ENCODE results near the gene RANBP17. TPM values are rescaled to one million over a fixed set of nuclear protein-coding genes. Genes with fewer than 3 reads are reported as not detected.

RANBP17 gene
- total RNA-seq, 4 donors from 2014 or later: 10.2 to 13.8 (median 10.9) TPM

GRCh38 chr5:171261361-171261760 lies 399.5 kb downstream of the RANBP17 start:
- Histone ChIP-seq H3K27me3 (no peaks in the 10 kb centered on the region), H3K27ac (no peak overlapping the region), H3K4me3 (no peak overlapping the region), H3K9me3 (no peaks in the 10 kb centered on the region), H3K4me1 (no peaks in the 10 kb centered on the region), H3K36me3 (no peaks in the 10 kb centered on the region)
- no peak for DNase-seq
- 77 to 89% methylated on average over 1 of the region's 1 CpG for WGBS, 2 donors (ENCODE audit: low coverage in 1 of 2)
- intact Hi-C loops (cut with DNase I; ENCODE audit: low total_unique reads) (no loop called here), in situ Hi-C loops (cut with MboI; ENCODE audit: low pct_ligation_motif_present in 1 of 4, low pct_unique_long_range_greater_than_20kb in 1 of 4, low sequenced_read_pairs in 3 of 4) (no loop called here)
- no peak for TF ChIP-seq CTCF (IDR thresholded peaks at IDR 0.05)
- TF ChIP-seq POLR2A (IDR thresholded peaks at IDR 0.05): no peak
- TF ChIP-seq EP300 (IDR thresholded peaks at IDR 0.05; ENCODE audit: low read depth): no peak
- no peak for TF ChIP-seq POLR2AphosphoS5 (IDR thresholded peaks at IDR 0.05)

DNA sequence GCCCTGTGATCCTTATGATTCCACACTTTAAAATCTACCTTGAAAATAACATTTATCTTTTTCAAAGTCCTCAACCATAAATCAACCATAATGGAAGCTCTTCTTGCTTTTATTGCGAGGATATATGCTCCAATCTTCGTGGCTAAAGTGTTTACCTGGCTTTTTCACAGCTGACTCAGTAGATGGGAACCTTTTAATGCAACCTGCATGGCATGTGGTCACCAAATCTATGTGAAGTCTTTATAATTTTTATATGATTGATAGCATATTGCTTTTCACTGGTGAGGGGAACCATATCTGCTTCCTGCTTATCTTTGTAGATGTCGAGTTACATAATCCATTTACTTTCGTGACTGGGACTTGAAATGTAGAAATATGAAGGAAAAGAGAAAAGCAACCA lies 400.1 kb downstream of the RANBP17 start:
- TF ChIP-seq CTCF (IDR thresholded peaks at IDR 0.05) (no peak), EP300 (IDR thresholded peaks at IDR 0.05; ENCODE audit: low read depth) (no peak), POLR2AphosphoS5 (IDR thresholded peaks at IDR 0.05) (no peak), POLR2A (IDR thresholded peaks at IDR 0.05) (no peak)
- WGBS, 2 donors (ENCODE audit: low coverage in 1 of 2): 80 to 86% methylated on average over 4 of the region's 4 CpGs
- intact Hi-C loops (cut with DNase I; ENCODE audit: low total_unique reads) (no loop called here), in situ Hi-C loops (cut with MboI; ENCODE audit: low pct_ligation_motif_present in 1 of 4, low pct_unique_long_range_greater_than_20kb in 1 of 4, low sequenced_read_pairs in 3 of 4) (no loop called here)
- Histone ChIP-seq H3K9me3 (no peaks in the 10 kb centered on the region), H3K27me3 (no peaks in the 10 kb centered on the region), H3K4me3 (no peak overlapping the region), H3K27ac (no peak overlapping the region), H3K4me1 (no peaks in the 10 kb centered on the region), H3K36me3 (no peaks in the 10 kb centered on the region)
- DNase-seq: no peak

DNA sequence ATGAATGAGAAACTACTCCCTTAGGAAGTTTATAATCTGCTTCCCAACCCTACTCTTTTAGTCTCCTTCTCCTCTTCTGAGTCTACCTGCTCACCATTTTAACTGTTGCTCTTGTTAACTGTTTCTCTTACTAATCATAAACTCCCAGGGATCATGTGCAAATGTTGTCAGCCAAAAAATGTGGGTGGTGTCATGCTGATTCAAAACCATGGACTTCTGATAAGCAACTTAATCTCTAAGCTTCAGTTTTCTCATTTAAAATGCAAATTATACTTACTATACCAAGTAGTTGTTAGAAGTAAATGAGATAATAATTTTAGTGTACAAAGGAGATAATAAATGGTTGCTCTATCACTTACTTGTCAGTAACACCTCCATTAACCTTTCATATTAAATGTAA lies 401.4 kb downstream of the RANBP17 start:
- H3K4me3 ChIP-seq: no peak overlapping the region
- no peaks in the 10 kb centered on the region for H3K36me3 ChIP-seq
- intact Hi-C loops (cut with DNase I; ENCODE audit: low total_unique reads): no loop called here
- H3K27ac ChIP-seq: no peak overlapping the region
- no peaks in the 10 kb centered on the region for H3K27me3 ChIP-seq
- TF ChIP-seq POLR2AphosphoS5 (IDR thresholded peaks at IDR 0.05) (no peak), CTCF (IDR thresholded peaks at IDR 0.05) (no peak), POLR2A (IDR thresholded peaks at IDR 0.05) (no peak), EP300 (IDR thresholded peaks at IDR 0.05; ENCODE audit: low read depth) (no peak)
- no peak for DNase-seq
- H3K4me1 ChIP-seq: no peaks in the 10 kb centered on the region
- in situ Hi-C loops (cut with MboI; ENCODE audit: low pct_ligation_motif_present in 1 of 4, low pct_unique_long_range_greater_than_20kb in 1 of 4, low sequenced_read_pairs in 3 of 4): no loop called here
- no peaks in the 10 kb centered on the region for H3K9me3 ChIP-seq

DNA sequence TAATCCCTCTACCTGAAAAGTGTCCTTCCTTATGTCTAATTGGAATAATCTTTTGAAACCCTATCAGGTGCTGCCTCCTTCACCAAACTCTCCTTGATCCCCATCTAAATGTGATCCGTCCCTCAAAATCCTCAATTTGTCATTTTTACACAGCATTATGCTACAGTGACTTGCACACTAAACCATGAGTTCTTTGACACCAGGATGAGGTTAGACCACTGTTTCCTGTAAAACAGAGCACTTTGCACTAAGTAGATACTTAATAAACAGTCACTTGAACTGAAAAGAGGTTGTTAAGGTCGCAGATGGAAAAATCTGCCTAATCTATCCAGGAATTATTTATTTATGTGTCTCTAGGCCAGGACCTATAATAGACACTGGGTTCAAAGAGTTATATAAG lies 403.0 kb downstream of the RANBP17 start:
- no peaks in the 10 kb centered on the region for H3K27me3 ChIP-seq
- intact Hi-C loops (cut with DNase I; ENCODE audit: low total_unique reads): no loop called here
- no peaks in the 10 kb centered on the region for H3K36me3 ChIP-seq
- no peak for DNase-seq
- 67 to 83% methylated on average over 2 of the region's 2 CpGs for WGBS, 2 donors (ENCODE audit: low coverage in 1 of 2)
- no peaks in the 10 kb centered on the region for H3K9me3 ChIP-seq
- no peaks in the 10 kb centered on the region for H3K4me1 ChIP-seq
- H3K27ac ChIP-seq: no peak overlapping the region
- H3K4me3 ChIP-seq: no peak overlapping the region
- no peak for TF ChIP-seq POLR2A (IDR thresholded peaks at IDR 0.05)
- TF ChIP-seq EP300 (IDR thresholded peaks at IDR 0.05; ENCODE audit: low read depth): no peak
- TF ChIP-seq CTCF (IDR thresholded peaks at IDR 0.05): no peak
- no peak for TF ChIP-seq POLR2AphosphoS5 (IDR thresholded peaks at IDR 0.05)
- in situ Hi-C loops (cut with MboI; ENCODE audit: low pct_ligation_motif_present in 1 of 4, low pct_unique_long_range_greater_than_20kb in 1 of 4, low sequenced_read_pairs in 3 of 4): no loop called here
